Measurements from ENCODE around the gene ZNF888.
A peak's percentile ranks its signal among the peaks of the same experiment; 100 is the strongest.
"Not testable (repeated sequence)": the region's sequence is repeated elsewhere in the genome, so short reads cannot be mapped to it uniquely, and the experiment has no call there.

ZNF888 gene

DNA sequence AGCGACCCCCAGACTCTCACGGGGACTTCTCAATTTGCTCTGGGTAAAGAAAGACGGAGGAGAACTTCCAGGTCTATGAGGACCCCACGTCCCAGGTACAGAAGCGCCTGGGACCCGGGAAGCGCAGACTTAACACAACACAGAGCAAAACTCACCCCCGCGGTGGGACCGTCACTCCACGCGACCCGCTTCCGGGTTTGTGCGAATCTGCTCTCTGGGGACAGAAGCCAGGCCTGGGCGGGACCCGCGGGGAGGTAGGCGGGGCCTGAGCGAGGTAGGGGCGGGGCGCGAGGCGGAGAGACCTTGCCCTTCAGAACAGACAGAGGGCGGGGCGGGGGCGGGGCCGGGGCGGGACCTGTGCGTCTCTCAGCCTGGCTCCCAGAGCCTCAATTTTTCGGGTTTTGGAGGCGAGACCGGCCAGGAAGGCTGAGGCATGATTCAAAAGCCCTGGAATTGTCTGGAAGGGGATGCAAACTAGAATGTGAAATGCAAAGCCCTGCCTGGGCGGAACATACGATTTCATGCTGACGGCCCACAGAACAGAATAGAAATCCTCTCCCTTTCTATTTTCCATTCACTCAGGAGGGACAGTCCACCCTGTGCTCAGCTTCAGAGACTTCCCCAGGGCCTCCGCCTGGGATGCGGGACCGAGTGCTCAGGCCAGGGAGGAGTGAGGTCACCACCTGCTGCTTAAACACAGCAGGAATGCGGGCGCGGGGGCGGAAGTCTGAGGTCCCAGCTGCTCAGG is 19.3 kb upstream of the ZNF888 start:
- Histone ChIP-seq H3K27ac (peak overlapping the region; percentile 76), H3K36me3 (replicated peaks) (no peaks in the 10 kb centered on the region), H3K27me3 (replicated peaks) (no peaks in the 10 kb centered on the region), H3K4me3 (ENCODE audit: low read depth, low read length) (peak overlapping the region; percentile 72)
- TF ChIP-seq, protein P1, sequence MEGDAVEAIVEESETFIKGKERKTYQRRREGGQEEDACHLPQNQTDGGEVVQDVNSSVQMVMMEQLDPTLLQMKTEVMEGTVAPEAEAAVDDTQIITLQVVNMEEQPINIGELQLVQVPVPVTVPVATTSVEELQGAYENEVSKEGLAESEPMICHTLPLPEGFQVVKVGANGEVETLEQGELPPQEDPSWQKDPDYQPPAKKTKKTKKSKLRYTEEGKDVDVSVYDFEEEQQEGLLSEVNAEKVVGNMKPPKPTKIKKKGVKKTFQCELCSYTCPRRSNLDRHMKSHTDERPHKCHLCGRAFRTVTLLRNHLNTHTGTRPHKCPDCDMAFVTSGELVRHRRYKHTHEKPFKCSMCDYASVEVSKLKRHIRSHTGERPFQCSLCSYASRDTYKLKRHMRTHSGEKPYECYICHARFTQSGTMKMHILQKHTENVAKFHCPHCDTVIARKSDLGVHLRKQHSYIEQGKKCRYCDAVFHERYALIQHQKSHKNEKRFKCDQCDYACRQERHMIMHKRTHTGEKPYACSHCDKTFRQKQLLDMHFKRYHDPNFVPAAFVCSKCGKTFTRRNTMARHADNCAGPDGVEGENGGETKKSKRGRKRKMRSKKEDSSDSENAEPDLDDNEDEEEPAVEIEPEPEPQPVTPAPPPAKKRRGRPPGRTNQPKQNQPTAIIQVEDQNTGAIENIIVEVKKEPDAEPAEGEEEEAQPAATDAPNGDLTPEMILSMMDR (IDR thresholded peaks at IDR 0.05; ENCODE audit: low read depth, low read length, missing control alignments) = no peak
- peak; percentile 84 for DNase-seq
- in situ Hi-C loops (cut with HindIII; ENCODE audit: low pct_ligation_motif_present, low sequenced_read_pairs) = no loop called here

DNA sequence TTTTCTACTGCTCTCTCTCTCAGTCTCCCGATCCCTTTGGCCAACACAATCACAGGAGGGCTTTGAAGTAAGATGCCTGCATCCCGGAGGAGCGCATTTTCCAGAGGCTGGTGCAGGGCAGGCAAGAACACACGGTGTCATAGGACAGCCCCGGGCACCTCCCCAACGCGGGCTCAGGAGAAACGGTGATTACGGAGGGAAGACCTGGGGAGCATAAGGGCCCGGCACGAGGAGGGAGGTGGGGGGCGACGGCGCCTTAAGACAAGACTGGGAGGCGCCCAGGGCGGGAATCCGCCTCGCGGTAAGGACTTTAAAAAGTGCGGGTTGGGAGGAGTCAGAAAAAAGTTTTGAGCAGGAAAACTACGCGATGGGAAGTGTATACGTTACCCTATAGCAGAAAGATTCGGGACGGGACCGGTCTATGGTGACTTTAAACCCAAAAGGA is 18.7 kb upstream of the ZNF888 start:
- Histone ChIP-seq H3K27me3 (replicated peaks) (no peaks in the 10 kb centered on the region), H3K27ac (peak overlapping the region; percentile 20), H3K4me3 (ENCODE audit: low read depth, low read length) (peak overlapping the region; percentile 72), H3K36me3 (replicated peaks) (no peaks in the 10 kb centered on the region)
- DNase-seq = peak; percentile 7
- in situ Hi-C loops (cut with HindIII; ENCODE audit: low pct_ligation_motif_present, low sequenced_read_pairs) = no loop called here
- TF ChIP-seq, protein P1 (IDR thresholded peaks at IDR 0.05; ENCODE audit: low read depth, low read length, missing control alignments) = no peak

DNA sequence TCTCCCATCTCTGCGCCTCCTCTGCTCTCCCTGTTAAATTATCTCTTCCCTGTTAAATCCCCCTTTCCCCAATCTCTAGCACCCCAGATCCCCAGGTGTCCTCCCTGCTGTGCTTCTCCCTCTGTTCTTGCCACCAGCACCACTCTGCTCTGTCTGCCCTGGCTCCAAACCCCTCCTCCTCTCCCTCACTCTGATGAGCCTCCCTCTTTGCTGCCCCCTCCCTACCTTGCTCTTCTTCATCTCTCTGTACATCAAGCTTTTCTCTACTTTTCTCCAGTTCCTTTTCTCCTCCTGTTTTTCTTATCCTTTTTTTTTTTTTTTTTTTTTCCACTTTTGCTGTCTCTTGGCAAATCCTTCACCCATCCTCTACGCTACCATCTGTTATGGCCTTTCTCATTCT is 18.3 kb upstream of the ZNF888 start:
- H3K4me3 ChIP-seq (ENCODE audit: low read depth, low read length) = peak overlapping the region; percentile 72
- H3K27me3 ChIP-seq (replicated peaks); in situ Hi-C loops (cut with HindIII; ENCODE audit: low pct_ligation_motif_present, low sequenced_read_pairs); H3K36me3 ChIP-seq (replicated peaks); DNase-seq; H3K27ac ChIP-seq: not testable (repeated sequence)

DNA sequence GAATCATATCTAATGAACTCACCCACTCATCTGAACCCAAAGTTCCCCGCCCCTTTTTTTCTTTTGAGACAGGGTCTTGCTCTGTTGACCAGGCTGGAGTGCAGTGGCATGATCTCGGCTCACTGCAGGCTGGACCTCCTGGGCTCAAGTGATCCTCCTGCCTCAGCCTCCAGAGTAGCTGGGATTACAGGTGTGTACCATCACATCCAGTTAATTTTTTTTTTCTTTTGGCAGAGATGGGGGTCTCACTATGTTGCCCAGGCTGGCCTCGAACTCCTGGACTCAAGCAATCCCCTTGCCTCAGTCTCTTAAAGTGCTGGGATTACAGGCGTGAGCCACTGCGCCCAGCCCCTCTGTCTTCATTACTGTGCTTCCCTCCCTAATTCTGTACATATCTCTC is 17.7 kb upstream of the ZNF888 start:
- DNase-seq; in situ Hi-C loops (cut with HindIII; ENCODE audit: low pct_ligation_motif_present, low sequenced_read_pairs); H3K27me3 ChIP-seq (replicated peaks); H3K27ac ChIP-seq; H3K36me3 ChIP-seq (replicated peaks); H3K4me3 ChIP-seq (ENCODE audit: low read depth, low read length): not testable (repeated sequence)

DNA sequence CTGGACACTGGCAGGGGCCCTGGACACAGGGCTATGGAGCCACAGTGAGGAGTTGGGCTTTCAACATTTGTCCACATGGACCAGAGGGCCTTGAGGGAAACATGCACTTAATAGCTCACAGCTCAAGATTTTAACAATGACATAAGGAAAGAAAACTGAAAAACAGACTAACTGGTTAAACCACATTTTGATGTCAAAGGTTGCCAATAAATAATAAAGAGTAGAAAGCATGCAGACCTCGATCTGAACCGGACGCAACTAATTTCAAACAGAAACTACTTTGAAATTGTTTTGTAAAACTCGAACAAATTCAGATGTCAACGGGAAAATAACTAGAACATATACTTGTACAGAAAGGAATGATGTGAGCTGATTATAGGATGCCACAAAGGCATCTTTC is 15.5 kb upstream of the ZNF888 start:
- TF ChIP-seq, protein P1 (IDR thresholded peaks at IDR 0.05; ENCODE audit: low read depth, low read length, missing control alignments) = no peak
- DNase-seq = no peak
- Histone ChIP-seq H3K4me3 (ENCODE audit: low read depth, low read length) (no peak overlapping the region), H3K27ac (no peak overlapping the region), H3K36me3 (replicated peaks) (no peaks in the 10 kb centered on the region), H3K27me3 (replicated peaks) (no peaks in the 10 kb centered on the region)
- in situ Hi-C loops (cut with HindIII; ENCODE audit: low pct_ligation_motif_present, low sequenced_read_pairs) = no loop called here

DNA sequence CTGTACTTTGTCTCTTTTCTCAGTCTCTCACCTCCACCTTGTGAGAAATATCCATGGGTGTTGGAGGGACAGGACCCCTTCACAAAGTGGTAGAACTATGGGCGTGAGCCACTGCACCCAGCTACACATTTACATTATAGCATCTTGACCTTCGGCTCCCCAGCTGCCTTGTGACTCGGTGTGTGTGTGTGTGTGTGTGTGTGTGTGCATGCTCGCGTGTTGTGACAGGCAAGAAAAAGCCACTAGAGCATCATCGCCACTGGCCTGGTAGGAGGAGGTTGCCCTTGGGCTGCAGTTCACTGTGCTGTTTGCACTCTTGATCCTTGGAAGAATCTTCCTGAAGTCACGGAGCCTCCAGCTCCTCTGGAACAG is 13.7 kb upstream of the ZNF888 start:
- Histone ChIP-seq H3K4me3 (ENCODE audit: low read depth, low read length) (no peak overlapping the region), H3K27me3 (replicated peaks) (no peaks in the 10 kb centered on the region), H3K36me3 (replicated peaks) (no peaks in the 10 kb centered on the region), H3K27ac (no peak overlapping the region)
- TF ChIP-seq, protein P1 (IDR thresholded peaks at IDR 0.05; ENCODE audit: low read depth, low read length, missing control alignments) = no peak
- no peak for DNase-seq
- in situ Hi-C loops (cut with HindIII; ENCODE audit: low pct_ligation_motif_present, low sequenced_read_pairs) = no loop called here

All from brain microvascular endothelial cell (primary cell).